GM10847 (cell line): ENCODE data around the gene STK38.

ENCODE experiments used
- POLR2A ChIP-seq: IDR thresholded peaks from 2 replicates; pipeline ENCODE4 v1.6.1; 2011; ENCODE audit not compliant: insufficient read length; ENCODE audit errors: extremely low read depth

The STK38 gene

GRCh38 chr6:36571122-36572043 is 24.1 kb upstream of the STK38 start:
- no peak for TF ChIP-seq POLR2A

DNA sequence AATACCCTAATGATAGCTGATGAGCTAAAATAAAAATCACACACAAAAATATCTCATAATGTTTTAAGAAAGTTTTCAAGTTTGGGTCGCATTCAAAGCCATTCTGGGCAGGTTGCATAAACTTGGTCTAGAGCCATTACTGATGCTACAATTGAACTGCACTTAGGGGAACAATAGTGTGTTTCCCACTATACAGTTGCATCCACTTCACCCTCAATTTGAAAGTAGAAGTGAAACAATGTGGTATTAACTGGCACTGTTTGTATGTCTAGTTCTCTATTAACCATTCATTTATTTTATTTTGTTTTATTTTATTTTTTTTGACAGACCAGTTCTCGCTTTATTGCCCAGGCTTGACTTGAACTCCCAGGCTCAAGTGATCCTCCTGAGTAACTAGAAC is 23.0 kb upstream of the STK38 start:
- TF ChIP-seq POLR2A: no peak

DNA sequence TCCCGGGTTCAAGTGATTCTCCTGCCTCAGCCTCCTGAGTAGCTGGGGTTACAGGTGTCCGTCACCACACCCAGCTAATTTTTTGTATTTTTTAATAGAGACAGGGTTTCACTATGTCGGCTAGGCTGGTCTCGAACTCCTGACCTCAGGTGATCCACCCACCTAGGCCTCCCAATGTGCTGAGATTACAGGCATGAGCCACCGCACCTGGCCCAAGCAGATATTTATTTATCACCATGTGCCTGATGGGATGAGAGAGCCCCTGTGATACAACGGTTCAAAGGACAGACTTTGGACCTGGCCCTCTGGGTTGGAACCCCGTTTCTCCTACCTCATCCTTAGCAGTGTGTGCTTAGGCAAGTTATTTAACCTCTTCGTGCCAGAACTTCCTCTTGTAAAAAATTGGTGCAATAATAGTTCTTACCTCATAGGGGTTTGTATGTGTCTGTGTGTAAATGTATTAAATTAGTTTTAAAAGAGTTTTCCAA is 19.2 kb upstream of the STK38 start:
- no peak for TF ChIP-seq POLR2A

DNA sequence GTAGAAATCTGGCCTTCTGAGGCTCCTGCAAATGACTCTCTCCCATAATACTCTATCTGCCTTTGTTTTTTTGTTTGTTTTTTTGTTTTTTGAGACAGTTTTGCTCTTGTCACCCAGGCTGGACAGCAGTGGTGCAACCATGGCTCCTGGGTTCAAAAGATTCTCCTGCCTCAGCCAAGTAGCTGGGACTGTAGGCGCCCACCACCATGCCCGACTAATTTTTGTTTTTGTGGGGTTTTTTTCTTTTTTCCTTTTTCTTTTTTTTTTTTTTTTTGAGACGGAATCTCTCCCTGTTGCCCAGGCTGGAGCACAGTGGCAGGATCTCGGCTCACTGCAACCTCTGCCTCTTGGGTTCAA is 16.6 kb upstream of the STK38 start:
- TF ChIP-seq POLR2A: no peak

DNA sequence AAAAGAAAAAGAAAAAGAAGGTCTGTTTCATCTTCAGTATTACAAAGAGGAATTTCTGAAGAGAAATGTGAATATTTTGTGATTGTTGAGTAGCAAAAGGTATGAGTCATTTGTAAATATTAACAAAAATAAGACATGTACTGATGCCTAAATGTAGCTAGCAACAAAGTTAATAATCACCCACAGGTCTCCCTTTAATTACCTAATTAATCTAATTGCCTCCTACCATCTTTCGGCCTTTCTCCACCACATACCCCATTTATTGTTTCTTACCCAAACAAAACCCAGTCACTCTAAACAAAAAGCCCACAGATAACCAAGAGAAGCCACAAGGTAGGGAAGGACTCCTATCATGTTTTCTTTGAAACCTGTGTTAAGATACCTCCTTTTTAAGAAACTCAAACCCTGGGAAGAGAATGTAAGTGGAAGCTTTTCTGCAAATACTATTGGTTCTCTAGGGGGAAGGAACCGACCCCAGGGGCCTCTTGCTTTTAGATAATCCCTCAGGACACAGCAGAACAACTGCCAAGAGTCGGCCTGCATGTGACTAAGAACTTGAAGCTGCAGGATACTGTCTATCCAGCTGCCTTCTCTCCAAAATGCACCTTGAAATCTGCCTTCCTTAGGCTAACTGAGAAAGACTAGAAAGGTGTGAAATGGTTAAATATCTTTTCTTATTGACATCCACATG is 16.1 kb upstream of the STK38 start:
- TF ChIP-seq POLR2A: no peak

DNA sequence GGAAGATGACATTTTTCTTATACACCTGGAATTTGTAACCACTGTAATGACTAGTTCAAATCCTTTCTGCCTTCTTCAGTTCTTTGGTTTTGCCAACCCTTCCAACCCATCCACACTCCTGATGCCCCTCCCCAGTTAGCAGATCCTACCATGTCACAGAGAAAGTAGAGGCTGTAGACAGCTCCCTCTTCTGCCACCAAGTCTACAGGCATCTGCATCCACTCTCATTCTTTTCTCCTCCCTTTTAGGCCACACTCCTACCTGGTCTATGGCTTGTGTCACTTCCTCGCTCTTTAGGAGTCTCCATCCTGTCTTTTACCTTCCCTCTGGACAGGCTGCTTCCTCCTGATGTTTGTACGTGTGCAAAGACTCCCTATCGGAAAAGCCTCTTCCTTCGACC is 13.5 kb upstream of the STK38 start:
- TF ChIP-seq POLR2A: no peak

DNA sequence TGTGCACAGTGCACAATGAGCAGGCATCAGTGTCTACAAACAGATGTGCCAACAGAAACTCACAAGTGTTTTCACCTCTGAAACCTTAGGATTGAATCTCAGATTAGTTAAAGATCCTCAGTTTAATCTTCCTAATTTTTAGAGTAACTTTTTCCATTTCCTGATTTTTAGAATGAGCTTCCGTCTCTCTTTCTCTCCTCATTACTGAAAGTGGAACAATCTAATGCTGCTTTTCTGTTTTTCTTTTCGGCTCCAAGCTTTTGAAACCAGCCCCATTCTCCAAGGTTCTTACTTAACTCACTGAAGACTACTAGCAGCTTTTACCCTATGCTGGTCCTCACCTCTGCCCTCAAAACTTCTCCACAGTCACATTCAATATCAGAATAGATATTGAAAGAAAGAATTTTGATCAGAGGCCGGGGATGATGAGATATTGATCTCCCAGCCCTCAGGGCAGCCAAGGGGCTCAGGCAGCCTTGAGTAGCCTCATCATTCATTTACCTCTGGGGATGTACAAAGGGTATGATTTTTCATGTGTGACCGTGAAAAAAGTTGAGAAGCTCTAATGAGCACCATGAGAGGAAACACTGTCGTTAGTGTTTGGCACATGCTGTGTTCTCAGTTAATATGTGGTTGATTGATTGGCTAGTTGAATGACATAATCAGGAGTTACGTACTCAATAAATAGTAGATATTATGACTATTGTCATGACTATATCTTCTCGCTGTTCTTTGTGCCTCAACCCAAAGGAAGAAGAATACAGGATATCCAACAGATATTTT is 11.9 kb upstream of the STK38 start:
- TF ChIP-seq POLR2A: no peak

- no peak for TF ChIP-seq POLR2A
Measured at GRCh38 chr6:36556281-36556680, 9.0 kb upstream of the STK38 start.

GRCh38 chr6:36555750-36556252 is 8.5 kb upstream of the STK38 start:
- TF ChIP-seq POLR2A: no peak

DNA sequence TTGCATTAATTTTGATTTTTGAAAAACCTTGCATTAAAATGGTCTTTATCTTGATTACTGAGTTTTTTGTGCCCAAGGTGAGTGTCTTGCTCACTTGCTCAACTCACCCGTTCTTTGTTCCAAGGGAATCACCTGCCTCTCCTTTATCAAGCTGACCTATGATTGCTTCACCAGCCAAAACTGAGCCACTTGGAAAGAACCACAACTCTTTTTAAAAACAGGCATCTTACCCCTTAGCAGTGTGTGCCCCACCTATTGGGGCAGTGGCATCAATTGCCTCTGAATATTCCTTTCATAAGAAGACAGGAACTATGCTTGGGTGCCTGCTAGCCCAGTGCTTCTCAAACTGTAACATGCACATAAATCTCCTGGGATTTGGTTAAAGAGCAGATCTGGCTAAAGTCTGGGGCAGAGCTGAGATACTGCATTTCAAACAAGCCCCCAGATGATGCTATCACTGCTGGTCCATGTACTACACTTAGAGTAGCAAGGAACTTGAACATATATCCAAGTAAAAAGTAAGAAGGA is 3.3 kb upstream of the STK38 start:
- no peak for TF ChIP-seq POLR2A

DNA sequence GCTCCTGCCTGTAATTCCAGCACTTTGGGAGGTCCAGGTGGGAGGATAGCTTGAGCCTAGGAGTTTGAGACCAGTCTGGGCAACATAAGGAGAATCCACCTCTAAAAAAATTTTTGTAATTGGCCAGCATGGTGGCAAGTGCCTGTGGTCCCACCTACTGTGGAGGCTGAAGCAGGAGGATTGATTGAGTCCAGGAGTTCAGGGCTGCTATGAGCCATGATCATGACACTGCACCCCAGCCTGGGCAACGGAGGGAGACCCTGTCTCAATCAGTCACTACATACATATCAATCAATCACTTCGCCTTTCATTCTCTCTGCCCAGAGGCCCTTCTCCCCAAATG is 1.1 kb upstream of the STK38 start:
- no peak for TF ChIP-seq POLR2A

- no peak for TF ChIP-seq POLR2A
Measured at GRCh38 chr6:36547646-36548400, 544 bp upstream of the STK38 start.

- no peak for TF ChIP-seq POLR2A
Measured at GRCh38 chr6:36546308-36546919, 865 bp downstream of the STK38 start.

- TF ChIP-seq POLR2A: no peak
Measured at GRCh38 chr6:36545767-36546307, 1.4 kb downstream of the STK38 start.
